Left lobe of liver (tissue), 2 donors: ENCODE measurements around the gene MXI1. TPM values are rescaled to one million over a fixed set of nuclear protein-coding genes. Genes with fewer than 3 reads are reported as not detected.
A peak's percentile ranks its signal among the peaks of the same experiment; 100 is the strongest.

Experiments
- ATAC-seq: fragments of 200-7000 bp; cut with Tn5 transposase; one replicate; pipeline ENCODE4 v1.9.1; 2020; ENCODE audit warnings: mild to moderate bottlenecking, moderate library complexity
- DNase-seq: peaks from one replicate; pipeline ENCODE4 v3.0.0-alpha.2; 2020; ENCODE audit warnings: low spot score
- total RNA-seq: library from RNA; stranded (reverse); gene quantifications from one replicate; pipeline ENCODE4 v1.2.1, GENCODE V29; 2021
- donor health status: DM: no; HTN: no; CAD: no; lungs with moderate emphysema.
- donor health status: DM: no; HTN: yes; CAD: no.

Gene MXI1
- total RNA-seq: 26.3 TPM

GRCh38 chr10:110207011-110207804 is at the start of gene MXI1:
Gene MXI1, plus strand, starts transcription at chr10:110207605. Its CDS starts 204 bp downstream, at chr10:110207809.
- ATAC-seq (peak; percentile 55), DNase-seq (peak; percentile 80)

DNA sequence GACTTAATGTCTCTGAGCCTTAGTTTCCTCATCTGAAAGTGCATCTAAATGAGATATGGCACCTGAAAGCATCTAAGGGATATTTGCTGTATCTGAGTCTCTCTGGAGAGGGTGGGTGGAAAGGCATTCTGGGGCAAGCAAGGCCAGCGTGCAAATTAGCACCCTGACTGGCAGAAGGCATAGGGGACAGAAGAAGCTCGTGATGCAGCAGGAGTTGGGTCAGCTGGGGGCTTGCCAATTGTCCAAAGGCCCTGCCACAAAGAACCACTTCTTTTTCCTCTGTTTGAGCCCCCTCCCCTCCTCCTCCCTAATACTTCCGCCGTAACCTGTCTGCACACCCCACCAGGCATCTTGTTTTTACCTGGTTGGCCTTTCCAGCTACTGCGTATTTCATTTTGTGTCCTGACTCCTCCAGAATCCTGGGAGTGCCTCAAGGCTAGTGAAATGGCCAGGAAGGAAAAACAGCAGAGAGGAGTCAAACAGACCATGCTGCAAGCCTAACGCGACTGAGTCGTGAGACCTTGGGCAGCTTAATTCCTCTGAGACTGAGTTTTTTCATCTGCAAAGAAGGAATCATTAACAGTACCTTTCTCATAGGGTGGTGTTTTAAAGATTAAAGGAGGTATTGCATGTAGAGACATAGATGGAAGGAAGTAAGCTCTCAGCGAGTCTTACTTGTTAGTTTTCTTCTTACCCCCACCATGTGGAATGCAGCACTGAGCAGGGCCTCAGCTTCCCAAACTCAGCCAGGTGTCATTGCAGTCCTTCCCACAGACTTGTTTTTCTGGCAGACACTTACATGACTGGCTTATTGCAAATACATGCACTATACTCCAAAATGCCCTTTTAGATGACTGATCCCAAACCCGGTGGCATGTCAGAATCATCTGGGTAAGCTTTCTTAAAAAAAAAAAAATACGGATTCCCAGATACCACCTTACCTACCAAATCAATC is 49.1 kb upstream of the MXI1 start:
- ATAC-seq (no peak), DNase-seq (no peak)

- DNase-seq: no peak
- ATAC-seq: no peak
Observed at GRCh38 chr10:110160081-110160480, 47.3 kb upstream of the MXI1 start.

- ATAC-seq: no peak
Observed at GRCh38 chr10:110160522-110160921, 46.9 kb upstream of the MXI1 start.

DNA sequence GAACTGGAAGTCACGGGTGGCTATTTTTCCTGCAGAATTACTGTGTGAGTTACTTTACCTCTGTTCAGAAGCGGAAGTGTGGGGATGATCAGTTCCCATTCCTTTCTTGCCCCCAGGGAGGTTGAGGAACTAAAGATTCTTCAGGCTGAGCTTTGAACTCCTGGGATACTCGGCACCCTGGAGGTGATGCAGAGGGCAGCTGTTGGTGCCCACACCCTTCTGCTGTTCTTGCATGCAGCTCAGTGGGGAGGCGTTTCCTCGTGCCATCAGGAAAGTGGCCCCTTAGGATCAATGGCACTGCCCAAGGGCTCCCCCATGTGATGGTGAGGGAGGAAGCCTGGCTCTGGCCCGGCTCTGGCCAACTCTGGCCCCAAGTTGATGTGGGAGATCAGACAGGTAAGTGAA is 44.7 kb upstream of the MXI1 start:
- DNase-seq (no peak), ATAC-seq (peak; percentile 65)

More at GRCh38 chr10:110160522-110160921, 46.9 kb upstream of the MXI1 start:
- no peak for DNase-seq

DNA sequence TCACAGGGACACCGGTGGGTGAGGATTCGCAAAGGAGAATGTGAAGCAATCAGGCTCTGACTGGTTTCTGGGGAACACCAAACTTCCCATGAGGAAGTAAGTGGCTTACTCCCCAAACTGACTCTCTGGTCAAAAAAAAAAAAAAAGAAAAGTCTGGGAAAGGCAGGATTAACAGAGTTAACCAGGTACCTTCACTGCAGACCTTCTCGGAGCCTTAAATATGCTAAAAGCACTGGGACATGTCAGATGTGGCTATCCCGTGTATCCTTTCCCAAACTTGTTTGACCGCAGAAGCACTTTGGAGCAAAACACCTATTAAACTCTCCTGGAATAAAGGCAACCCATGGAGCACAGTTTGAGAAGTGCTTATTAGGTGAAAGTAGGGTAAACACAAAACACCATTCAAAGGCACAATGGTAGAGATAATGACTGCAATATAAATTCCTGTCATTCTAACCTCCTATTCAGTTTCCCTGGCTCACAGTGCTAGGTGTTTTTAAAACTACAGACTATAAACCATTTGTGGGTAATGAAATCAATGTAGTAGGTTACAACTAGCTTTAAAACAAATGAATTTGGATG is 44.1 kb upstream of the MXI1 start:
- ATAC-seq (no peak), DNase-seq (no peak)

DNA sequence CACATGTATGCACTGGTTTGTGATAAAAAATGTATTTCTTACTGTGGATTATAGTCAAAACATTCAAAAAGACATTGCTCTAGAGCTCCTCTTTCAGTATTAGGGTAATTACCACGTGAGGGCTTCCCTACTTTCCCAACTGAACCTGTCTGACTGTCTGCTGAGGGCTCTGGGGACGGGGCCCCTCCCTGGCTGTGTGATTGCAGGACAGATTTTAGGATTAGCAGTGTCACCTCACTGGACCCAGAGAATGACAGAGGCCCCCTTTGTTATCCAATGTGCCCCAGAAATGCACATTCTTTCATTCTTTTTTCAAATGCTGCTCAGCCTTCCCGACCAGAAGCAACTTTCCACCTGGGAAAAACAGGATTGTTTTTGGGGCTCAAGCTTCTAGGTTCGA is 43.6 kb upstream of the MXI1 start:
- DNase-seq: no peak

GRCh38 chr10:110165239-110165638 is 42.2 kb upstream of the MXI1 start:
- no peak for DNase-seq
- no peak for ATAC-seq

More for the DNA sequence above, 43.6 kb upstream of the MXI1 start:
- ATAC-seq: no peak

- ATAC-seq: no peak
- no peak for DNase-seq
Observed at GRCh38 chr10:110167149-110167548, 40.3 kb upstream of the MXI1 start.

- ATAC-seq (peak; percentile 78), DNase-seq (no peak)
Observed at GRCh38 chr10:110168601-110169481, 38.6 kb upstream of the MXI1 start.

DNA sequence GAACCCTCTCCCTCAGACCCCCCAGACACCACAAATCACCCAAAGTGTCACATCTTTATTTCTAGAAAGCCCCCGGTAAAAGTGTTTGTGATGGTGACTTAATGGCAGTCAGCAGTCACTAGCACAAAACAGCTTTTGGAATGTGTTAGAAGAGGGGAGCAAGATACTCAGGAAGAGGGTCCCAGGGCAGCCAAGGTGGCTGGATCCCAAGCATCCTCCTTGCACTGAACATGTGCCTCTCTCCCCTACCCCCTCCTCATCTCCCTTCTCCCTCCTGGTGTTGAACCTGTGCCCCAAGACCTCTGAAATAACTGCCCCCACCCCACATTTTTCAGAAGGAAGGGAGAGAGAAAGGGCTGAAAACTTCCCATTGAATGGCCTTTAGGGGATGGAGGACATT is 37.8 kb upstream of the MXI1 start:
- ATAC-seq (no peak), DNase-seq (no peak)

- ATAC-seq (no peak), DNase-seq (no peak)
Observed at GRCh38 chr10:110170142-110170971, 37.0 kb upstream of the MXI1 start.

GRCh38 chr10:110171032-110171431 is 36.4 kb upstream of the MXI1 start:
- no peak for ATAC-seq

DNA sequence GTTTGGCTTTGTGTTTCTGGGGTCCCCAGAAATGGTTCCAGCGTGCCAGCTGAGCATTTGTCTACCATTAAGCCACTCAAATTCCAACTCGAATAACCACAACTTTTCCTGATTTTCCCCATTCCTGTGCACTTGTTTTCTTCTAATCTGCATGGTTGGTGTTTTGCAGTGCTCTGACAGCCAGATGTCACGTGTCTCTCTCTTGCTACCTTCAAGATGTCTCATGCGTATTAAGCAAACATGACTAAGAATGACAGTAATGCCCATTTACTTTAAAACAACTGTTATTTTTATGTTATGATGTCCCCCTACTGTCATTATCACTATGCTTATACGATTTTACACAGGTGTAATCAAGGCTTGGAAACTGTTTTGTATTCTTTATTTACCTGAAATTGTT is 35.2 kb upstream of the MXI1 start:
- DNase-seq (no peak), ATAC-seq (no peak)

More at GRCh38 chr10:110171032-110171431, 36.4 kb upstream of the MXI1 start:
- no peak for DNase-seq

DNA sequence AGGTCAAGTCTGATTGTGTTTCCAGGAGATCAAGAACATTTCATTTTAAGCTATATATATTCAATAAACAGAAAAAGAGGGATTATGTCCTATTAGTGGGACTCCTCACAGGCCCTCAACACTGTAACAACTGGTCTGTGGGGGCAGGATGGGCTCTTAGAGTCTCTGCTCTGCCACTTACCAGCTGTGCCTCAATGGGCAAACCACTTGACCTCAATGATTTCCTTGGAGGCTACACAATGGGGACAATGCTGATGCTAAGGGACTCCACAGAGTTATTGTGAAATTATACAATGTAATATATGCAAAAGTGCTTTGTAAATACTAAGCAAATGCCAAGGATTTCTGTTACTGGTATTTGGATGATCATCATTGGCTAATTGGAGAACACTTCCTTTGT is 33.2 kb upstream of the MXI1 start:
- no peak for ATAC-seq
- no peak for DNase-seq

- ATAC-seq (no peak), DNase-seq (no peak)
Observed at GRCh38 chr10:110174816-110175215, 32.6 kb upstream of the MXI1 start.

DNA sequence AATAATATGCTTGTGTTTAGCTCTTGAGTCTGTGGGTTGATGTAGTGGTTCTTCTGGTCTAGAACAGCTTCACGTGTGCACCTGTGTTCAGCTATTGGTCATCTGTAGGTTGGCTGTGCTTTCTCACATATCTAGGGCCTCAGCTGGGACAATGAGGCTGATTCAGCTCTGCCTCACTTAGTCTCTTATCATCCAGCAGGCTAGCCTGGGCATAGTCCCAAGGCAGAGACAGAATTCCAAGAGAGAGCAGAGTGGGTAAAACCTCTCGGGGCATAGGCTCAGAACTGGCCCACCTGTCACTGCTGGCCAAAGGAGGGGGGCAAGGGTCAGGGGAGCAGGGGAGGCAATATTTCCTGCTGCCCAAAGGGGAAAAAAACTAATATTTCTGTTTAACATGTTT is 32.0 kb upstream of the MXI1 start:
- ATAC-seq: no peak

GRCh38 chr10:110176141-110177030 is 31.0 kb upstream of the MXI1 start:
- ATAC-seq (no peak), DNase-seq (no peak)

More for the DNA sequence above, 32.0 kb upstream of the MXI1 start:
- DNase-seq: no peak
